HepG2 (cell line): ENCODE results near the gene NEK11.

ENCODE experiments used
- CTCF ChIP-seq: sonication (generic); formaldehyde crosslinking; IDR thresholded peaks from 2 replicates; pipeline ENCODE4 v1.5.0; 2020; ENCODE audit warnings: mild to moderate bottlenecking, missing genetic modification reagents, moderate library complexity
- HNF4A ChIP-seq: sonication (generic); formaldehyde crosslinking; IDR thresholded peaks from 2 replicates; pipeline ENCODE4 v1.4.0; 2020; ENCODE audit warnings: missing genetic modification reagents
- POLR2A ChIP-seq, 2 experiments: IDR thresholded peaks; 2 replicates each; pipeline ENCODE4 v1.6.1; 2011; ENCODE audit warnings: low read depth in 2 of 2, low read length in 2 of 2, mild to moderate bottlenecking in 1 of 2, moderate library complexity in 1 of 2; ENCODE audit not compliant: insufficient read depth in 1 of 2
- RBFOX2 ChIP-seq: fragments of 200-400 bp; formaldehyde crosslinking; IDR thresholded peaks from 2 replicates; pipeline ENCODE4 v1.6.1; 2017; ENCODE audit warnings: low read depth, mild to moderate bottlenecking, low read length
- RNF2 ChIP-seq: fragments of 450-650 bp; conservative IDR thresholded peaks from 2 replicates; pipeline ENCODE4 v1.6.1; 2016; ENCODE audit warnings: low read depth
- SMARCC2 ChIP-seq: fragments of 450-650 bp; IDR thresholded peaks from 2 replicates; pipeline ENCODE4 v1.6.1; 2017; ENCODE audit warnings: antibody characterized with exemption, mild to moderate bottlenecking
- TCF12 ChIP-seq, 2 experiments: fragments of 450-650 bp in 1 of 2; sonication (generic) in 1 of 2; formaldehyde crosslinking in 1 of 2; IDR thresholded peaks; 2 replicates each; pipeline versions ENCODE4 v1.6.1 to v1.8.0; 2017 to 2022; ENCODE audit warnings: antibody characterized with exemption in 1 of 2, mild to moderate bottlenecking in 1 of 2, missing genetic modification reagents in 1 of 2, moderate library complexity in 1 of 2
- TRIM24 ChIP-seq: sonication (generic); formaldehyde crosslinking; IDR thresholded peaks from 2 replicates; pipeline ENCODE4 v1.8.0; 2022; ENCODE audit warnings: mild to moderate bottlenecking, missing genetic modification reagents
- ZBTB21 ChIP-seq: sonication (generic); formaldehyde crosslinking; IDR thresholded peaks from 2 replicates; pipeline ENCODE4 v1.4.0; 2020; ENCODE audit warnings: missing genetic modification reagents
- ZFP36 ChIP-seq: fragments of 150-350 bp; IDR thresholded peaks from 2 replicates; pipeline ENCODE4 v1.6.1; 2018; ENCODE audit warnings: borderline replicate concordance, low read length, low read depth; ENCODE audit not compliant: partially characterized antibody
- ZNF205 ChIP-seq: IDR thresholded peaks from 2 replicates; pipeline ENCODE4 v1.6.1; 2018; ENCODE audit warnings: missing biosample characterization, missing genetic modification reagents
- ZNF274 ChIP-seq: sonication (generic); formaldehyde crosslinking; IDR thresholded peaks from 2 replicates; pipeline ENCODE4 v1.5.1; 2020; ENCODE audit warnings: mild to moderate bottlenecking, missing genetic modification reagents
- ZNF772 ChIP-seq: sonication (generic); formaldehyde crosslinking; IDR thresholded peaks from 2 replicates; pipeline ENCODE4 v1.5.0; 2020; ENCODE audit warnings: mild to moderate bottlenecking, missing genetic modification reagents
- ZSCAN30 ChIP-seq: sonication (generic); formaldehyde crosslinking; IDR thresholded peaks from 2 replicates; pipeline ENCODE4 v1.5.0; 2020; ENCODE audit warnings: mild to moderate bottlenecking, missing genetic modification reagents

- TF ChIP-seq POLR2A (IDR thresholded peaks at IDR 0.05; ENCODE audit: insufficient read depth in 1 of 2, low read depth in 2 of 2, low read length in 2 of 2), result peak; percentile 89 to 95
- no peak for TF ChIP-seq TCF12 (IDR thresholded peaks at IDR 0.05)
- 0 out of 2 replicates have a peak, but pooled peaks have one; percentile 75 for TF ChIP-seq TCF12 (CRISPR knock-in tag; IDR thresholded peaks at IDR 0.05)
- TF ChIP-seq ZSCAN30 (CRISPR knock-in tag), result no peak
- TF ChIP-seq RBFOX2, result peak; percentile 97
- TF ChIP-seq SMARCC2, result no peak
- no peak for TF ChIP-seq ZBTB21 (CRISPR knock-in tag)
- no peak for TF ChIP-seq CTCF (CRISPR knock-in tag)
- TF ChIP-seq ZNF772 (CRISPR knock-in tag), result no peak; the same call in 1 of the 2 replicates
- peak; percentile 74 for TF ChIP-seq RNF2
- no peak for TF ChIP-seq TRIM24 (CRISPR knock-in tag)
- TF ChIP-seq ZFP36, result no peak
- peak; percentile 71 for TF ChIP-seq HNF4A (CRISPR knock-in tag)
- TF ChIP-seq ZNF274 (CRISPR knock-in tag), result peak; percentile 92; the same call in 1 of the 2 replicates
- no peak for TF ChIP-seq ZNF205 (CRISPR knock-in tag)
Observed at GRCh38 chr3:131381445-131382291, 355.0 kb downstream of the NEK11 start, which contains the start of gene NUDT16.
